ENCODE measurements around the gene ADARB1. TPM values are rescaled to one million over a fixed set of nuclear protein-coding genes. Genes with fewer than 3 reads are reported as not detected.

The ADARB1 gene
- polyA plus RNA-seq, 4 donors = 14.9 to 20.0 (median 18.4) TPM

GRCh38 chr21:45111703-45112102 lies 37.3 kb downstream of the ADARB1 start:
- no peak for DNase-seq (ENCODE audit: low read depth in 4 of 4, low spot score in 2 of 4)

- no peak for DNase-seq (ENCODE audit: low read depth in 4 of 4, low spot score in 2 of 4)
Measured at GRCh38 chr21:45112371-45112770, 38.0 kb downstream of the ADARB1 start.

GRCh38 chr21:45113543-45113942 lies 39.2 kb downstream of the ADARB1 start:
- no peak for DNase-seq (ENCODE audit: low read depth in 4 of 4, low spot score in 2 of 4)

- no peak for DNase-seq (ENCODE audit: low read depth in 4 of 4, low spot score in 2 of 4)
Measured at GRCh38 chr21:45114072-45114471, 39.7 kb downstream of the ADARB1 start.

GRCh38 chr21:45114475-45114874 lies 40.1 kb downstream of the ADARB1 start:
- no peak for DNase-seq (ENCODE audit: low read depth in 4 of 4, low spot score in 2 of 4)

- no peak for DNase-seq (ENCODE audit: low read depth in 4 of 4, low spot score in 2 of 4)
Measured at GRCh38 chr21:45115141-45115540, 40.8 kb downstream of the ADARB1 start.

GRCh38 chr21:45116066-45116465 lies 41.7 kb downstream of the ADARB1 start:
- no peak for DNase-seq (ENCODE audit: low read depth in 4 of 4, low spot score in 2 of 4)

- DNase-seq (ENCODE audit: low read depth in 4 of 4, low spot score in 2 of 4) = no peak
Measured at GRCh38 chr21:45117314-45117713, 42.9 kb downstream of the ADARB1 start.

- DNase-seq (ENCODE audit: low read depth in 4 of 4, low spot score in 2 of 4) = no peak
Measured at GRCh38 chr21:45118099-45118498, 43.7 kb downstream of the ADARB1 start.

GRCh38 chr21:45119812-45120211 lies 45.4 kb downstream of the ADARB1 start:
- no peak for DNase-seq (ENCODE audit: low read depth in 4 of 4, low spot score in 2 of 4)

- DNase-seq (ENCODE audit: low read depth in 4 of 4, low spot score in 2 of 4) = no peak
Measured at GRCh38 chr21:45120975-45121374, 46.6 kb downstream of the ADARB1 start.

GRCh38 chr21:45122030-45122429 lies 47.6 kb downstream of the ADARB1 start:
- no peak for DNase-seq (ENCODE audit: low read depth in 4 of 4, low spot score in 2 of 4)

- no peak for DNase-seq (ENCODE audit: low read depth in 4 of 4, low spot score in 2 of 4)
Measured at GRCh38 chr21:45122432-45123132, 48.2 kb downstream of the ADARB1 start.

- DNase-seq (ENCODE audit: low read depth in 4 of 4, low spot score in 2 of 4) = no peak
Measured at GRCh38 chr21:45123440-45123839, 49.1 kb downstream of the ADARB1 start.

- no peak for DNase-seq (ENCODE audit: low read depth in 4 of 4, low spot score in 2 of 4)
Measured at GRCh38 chr21:45124596-45124995, 50.2 kb downstream of the ADARB1 start.

- no peak for DNase-seq (ENCODE audit: low read depth in 4 of 4, low spot score in 2 of 4)
Measured at GRCh38 chr21:45125357-45125756, 51.0 kb downstream of the ADARB1 start.

GRCh38 chr21:45126204-45126626 lies 51.8 kb downstream of the ADARB1 start:
- no peak for DNase-seq (ENCODE audit: low read depth in 4 of 4, low spot score in 2 of 4)

GRCh38 chr21:45126983-45127382 lies 52.6 kb downstream of the ADARB1 start:
- no peak for DNase-seq (ENCODE audit: low read depth in 4 of 4, low spot score in 2 of 4)

- no peak for DNase-seq (ENCODE audit: low read depth in 4 of 4, low spot score in 2 of 4)
Measured at GRCh38 chr21:45127937-45128336, 53.6 kb downstream of the ADARB1 start.

GRCh38 chr21:45128613-45129188 lies 54.3 kb downstream of the ADARB1 start:
- DNase-seq (ENCODE audit: low read depth in 4 of 4, low spot score in 2 of 4) = no peak

- no peak for DNase-seq (ENCODE audit: low read depth in 4 of 4, low spot score in 2 of 4)
Measured at GRCh38 chr21:45129189-45129923, 55.0 kb downstream of the ADARB1 start.

- DNase-seq (ENCODE audit: low read depth in 4 of 4, low spot score in 2 of 4) = no peak
Measured at GRCh38 chr21:45130324-45130774, 56.0 kb downstream of the ADARB1 start.
